Kasumi-1 (cell line): ENCODE results near the gene NPHP1.
"Not testable (repeated sequence)": the region's sequence is repeated elsewhere in the genome, so short reads cannot be mapped to it uniquely, and the experiment has no call there.

ENCODE experiments used
- DNase-seq, 2 experiments: peaks; one replicate each; lab custom pipeline; 2025; lab: John Stamatoyannopoulos, UW

NPHP1 gene

DNA sequence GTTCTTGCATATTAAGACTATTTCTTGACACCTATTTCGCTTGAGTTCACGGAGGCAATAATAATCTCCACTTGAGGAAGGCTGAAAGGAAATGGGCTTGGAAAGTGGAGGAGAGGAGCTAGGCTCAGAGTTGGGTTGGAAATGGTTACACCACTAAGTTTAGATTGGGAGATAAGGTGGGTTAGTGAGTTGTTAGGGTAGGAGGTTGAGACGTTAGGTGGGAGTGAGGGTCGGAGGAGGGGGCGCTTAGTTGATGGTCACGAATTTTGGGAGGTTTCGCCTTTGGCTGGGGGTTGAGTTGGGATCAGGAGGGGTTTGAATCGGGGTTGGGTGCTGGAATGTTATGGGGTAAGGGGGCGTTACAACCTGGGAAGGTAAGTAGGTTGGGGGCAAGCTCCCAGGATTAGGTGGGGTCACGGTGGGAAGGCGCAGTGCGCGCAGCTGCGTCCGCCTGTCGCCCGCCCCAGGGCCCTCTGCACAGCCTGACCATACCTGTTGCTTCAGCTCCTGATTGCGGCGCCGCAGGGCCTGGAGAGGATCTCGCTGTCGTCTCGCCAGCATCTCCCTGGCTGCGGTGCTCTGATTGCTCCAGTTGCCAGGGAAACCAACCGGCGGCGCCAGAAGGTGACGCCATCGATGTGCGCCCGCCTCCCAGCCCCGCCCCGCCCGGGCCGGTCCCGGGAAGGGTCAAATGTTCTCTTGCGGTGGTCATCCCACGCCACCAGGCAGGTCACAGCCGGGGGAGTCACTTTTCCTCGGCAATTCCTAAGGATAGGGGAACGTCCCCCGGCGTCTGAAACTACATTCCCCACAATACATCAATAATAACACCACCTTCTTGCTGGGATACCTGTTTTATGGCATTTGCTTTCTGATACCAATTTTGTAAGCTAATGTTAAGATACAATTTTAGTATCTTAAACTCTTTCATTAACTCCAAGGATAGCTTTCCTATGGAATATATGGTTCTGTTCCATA, at the start of gene NPHP1:
Gene NPHP1 (minus strand): TSS at position 606 of the 978 bp plus-strand sequence. CDS start 45 bp downstream, at position 561.
- DNase-seq, result peak; percentile 45 to 55

DNA sequence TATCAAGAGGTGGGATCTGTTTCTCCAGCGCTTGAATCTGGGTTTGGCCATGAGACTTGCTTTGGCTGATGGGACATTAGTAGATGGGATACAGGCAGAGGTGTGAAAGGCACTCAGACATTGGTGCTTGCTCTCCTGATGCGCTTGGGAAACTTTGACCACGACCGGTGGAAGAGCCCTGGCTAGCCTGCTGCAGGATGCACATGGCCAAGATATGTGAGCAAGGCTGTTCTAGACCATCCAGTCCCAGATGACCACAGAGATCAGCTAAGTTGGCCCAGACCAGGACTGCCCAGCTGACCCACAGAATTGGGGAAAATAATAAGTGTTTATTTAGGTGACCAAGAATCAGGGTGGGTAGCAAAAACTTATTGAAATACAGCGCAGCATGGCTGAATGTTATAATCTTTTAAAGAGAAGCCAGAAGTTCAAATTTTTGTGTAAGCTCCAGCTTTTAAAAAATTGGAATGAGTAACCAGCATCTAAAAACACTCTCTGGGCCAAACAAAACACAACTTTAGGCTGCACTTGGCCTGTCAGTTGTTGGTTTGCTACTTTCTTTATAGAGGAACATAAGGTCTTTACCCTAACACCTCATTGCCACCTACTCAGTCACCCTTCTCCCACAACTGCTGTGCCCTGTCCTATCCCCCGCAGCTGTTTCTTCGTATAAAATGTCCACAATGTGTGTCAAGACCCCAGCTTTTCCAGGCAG, 43.4 kb upstream of the NPHP1 start:
- DNase-seq, result not testable (repeated sequence)

DNA sequence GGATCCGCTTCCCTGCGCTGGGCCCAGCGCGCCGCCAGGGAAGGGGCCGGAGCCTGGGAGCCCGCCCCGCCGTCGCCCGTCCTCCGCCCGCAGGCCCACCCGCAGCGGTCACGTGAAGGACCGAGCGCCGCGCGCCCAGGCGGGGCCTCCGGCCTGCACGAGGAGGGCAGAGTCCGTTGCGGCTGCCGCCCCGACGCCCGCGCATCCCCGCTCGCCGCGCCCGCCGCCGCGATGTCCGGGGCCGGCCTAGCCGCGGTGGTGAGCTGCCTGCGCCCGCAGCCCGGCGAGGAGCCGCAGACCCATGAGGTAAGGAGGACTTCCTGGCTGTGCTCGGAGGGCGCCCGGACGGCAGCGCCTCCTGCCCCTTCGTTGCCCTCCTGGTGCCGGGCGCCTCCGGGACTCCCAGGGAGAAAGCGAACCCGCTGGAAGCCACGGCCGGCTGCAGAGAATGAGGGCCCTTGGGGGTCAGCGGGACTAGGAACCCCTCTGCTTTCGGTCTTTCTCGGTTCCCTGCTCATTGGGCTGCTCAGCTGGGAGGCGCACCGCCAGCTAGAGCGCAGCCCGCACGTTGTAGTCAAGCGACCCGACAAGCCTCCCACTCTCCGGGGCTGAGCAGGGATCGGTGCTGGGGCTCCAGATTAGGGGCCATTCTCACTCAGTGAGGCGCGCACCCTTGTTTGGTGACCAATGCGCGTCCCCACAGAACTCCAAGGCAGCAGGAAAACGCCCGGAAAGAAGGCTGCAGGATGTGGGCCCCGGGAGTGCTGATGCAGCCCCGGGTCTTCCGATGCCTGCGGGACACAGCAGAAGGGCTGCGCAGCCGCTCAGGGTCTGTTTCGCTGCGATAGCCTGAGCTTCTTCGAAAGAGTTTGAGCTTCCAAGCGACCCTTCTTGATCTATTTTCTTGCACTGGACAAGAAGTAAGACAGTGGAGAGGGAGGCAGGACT, 40.9 kb upstream of the NPHP1 start:
- not testable (repeated sequence) for DNase-seq

DNA sequence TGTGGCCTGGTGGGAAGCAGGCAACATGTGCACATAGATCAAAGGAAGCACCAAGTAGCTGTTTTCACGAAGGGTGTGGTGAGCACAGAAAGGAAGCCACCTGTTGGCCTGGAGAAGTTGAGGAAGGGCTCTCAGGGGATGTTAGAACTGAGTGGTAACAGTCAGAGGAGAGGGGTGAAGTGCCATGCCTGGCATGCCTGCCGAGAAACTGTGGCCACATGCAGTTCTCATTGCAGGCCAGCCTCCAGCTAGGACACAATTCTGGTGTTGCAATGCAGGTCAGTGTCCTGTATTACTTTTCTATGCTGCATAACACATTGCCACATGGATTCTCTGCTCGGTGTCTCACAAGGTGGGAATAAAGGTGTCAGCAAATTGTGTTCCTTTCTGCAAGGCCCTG, 38.5 kb upstream of the NPHP1 start:
- not testable (repeated sequence) for DNase-seq

DNA sequence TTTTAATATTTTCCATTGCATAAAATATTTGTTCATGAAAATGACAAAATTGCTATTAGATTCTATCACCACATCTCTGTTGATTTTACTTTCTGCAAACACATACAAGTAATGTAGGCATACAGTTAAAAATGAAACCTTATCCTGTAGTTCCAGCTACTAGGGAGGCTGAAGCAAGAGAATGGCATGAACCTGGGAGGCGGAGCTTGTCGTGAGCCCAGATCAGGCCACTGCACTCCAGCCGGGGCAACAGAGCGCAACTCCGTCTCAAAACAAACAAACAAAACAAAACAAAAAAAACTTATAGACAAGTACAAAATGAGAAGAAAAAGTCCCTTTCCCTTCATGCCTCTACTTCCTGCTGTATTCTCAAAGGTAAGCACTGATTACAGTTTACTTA, 29.7 kb upstream of the NPHP1 start:
- not testable (repeated sequence) for DNase-seq

DNA sequence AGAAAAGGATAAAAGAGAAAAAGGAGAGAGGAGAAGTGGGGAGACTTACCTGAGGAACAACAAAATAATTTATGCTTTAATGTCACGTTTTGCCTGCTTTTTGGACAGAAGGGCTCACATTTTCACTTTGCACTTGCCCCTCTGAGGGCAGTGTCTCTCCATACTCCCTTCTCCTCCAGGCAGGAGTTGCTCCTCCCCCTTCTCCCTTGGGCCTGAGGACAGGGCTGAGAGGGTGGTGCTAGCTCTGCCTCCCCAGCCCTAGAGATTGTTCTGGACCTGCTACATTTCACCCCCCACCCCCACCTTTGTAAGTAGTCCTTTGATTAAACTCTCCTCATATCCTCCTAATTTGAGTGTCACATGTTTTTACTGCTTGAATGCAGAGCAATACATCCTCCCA, 25.1 kb upstream of the NPHP1 start:
- DNase-seq, result not testable (repeated sequence)

DNA sequence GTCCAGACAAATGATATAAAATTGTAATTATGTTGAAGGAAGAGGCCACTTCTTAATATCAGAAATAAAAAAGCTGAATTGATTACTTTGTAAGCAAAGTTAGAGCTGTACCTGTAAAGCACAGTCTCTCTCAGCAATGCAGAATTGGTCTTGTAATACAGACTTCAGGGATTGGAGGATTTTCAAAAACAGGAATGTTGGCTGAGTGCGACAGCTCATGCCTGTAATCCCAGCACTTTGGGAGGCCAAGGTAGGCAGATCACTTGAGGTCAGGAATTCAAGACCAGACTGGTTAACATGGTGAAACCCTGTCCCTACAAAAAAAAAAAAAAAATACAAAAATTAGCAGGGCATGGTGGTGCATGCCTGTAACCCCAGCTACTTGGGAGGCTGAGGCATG, 17.8 kb upstream of the NPHP1 start:
- DNase-seq, result not testable (repeated sequence)

DNA sequence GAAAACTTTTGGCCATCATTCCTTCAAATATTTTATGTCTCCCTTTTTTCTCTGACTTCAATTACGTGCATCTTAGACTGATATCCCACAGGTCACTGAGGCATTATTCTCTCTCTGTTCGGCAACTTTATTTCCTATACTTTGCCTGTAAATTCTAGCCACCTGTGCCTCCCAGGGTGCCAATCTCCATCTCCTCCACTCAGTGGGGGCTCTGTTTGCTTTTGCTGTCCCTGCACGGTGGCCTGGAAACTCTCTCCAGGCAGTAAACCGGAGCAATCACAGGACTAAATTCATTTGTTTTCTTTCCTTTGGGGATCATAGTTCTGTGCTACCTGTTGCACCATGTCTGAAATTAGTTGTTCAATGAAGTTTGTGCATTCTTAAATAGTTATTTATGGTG, 17.1 kb upstream of the NPHP1 start:
- no peak for DNase-seq

DNA sequence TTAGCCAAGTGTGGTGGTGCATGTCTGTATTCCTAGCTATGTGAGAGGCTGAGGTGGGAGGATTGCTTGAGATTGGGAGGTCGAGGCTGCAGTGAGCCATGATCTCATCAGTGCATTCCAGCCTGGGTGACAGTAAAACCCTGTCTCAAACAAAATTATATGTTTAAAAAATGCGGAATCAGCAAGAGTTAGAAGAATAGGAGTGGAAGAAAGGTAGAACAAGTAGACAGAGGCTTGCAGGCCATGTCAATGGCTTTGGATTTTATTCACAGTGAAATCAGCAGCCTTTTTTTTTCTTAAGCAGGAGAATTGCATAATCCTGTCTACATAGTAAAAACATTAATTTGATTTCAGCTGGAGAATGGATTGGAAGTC, 15.4 kb upstream of the NPHP1 start:
- no peak for DNase-seq

DNA sequence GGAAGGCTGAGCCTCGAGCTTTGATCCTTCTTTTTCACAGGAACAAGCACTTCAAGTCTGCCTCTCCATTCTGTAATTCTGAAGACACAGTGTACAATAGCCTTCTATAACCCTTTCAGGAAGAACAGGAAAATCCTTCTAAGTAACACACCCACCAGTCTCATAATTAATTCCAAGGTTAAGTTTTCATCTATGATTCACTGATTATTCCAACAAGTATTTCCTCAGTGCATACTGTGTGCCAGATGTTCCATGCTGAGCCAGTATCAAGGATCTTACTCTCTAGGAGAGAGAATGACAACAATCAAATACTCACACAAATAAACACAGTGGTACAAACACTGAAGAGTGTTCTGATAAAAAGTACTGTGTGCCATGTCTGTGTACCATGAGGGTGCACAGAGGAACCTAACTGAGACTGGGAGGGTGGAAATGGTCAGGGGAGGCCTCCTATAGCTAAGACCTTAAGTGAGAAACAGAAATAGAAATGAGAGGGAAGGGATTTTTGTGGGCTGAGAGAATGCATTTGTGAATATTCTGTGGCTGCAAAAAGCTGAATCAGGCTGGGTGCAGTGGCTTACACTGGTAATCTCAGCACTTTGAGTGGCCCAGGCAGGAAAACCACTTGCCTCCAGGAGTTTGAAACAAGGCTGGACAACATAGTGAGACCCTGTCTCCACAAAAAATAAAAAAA, 14.8 kb upstream of the NPHP1 start:
- no peak for DNase-seq

DNA sequence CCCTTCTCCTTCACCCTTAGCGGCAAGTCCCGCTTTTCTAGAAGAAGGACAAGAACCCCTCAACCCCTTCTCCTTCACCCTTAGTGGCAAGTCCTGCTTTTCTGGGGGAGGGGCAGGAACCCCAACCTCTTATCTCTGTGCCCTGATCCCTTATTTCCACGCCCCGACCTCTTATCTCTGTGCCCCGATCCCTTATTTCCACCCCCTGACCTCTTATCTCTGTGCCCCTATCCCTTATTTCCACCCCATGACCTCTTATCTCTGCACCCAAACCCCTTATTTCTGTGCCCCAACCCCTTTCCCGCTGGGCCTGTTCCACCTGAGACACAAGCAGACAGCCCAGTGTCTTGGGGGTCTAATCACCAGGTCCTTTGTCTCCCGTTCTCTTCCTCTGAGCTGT, 14.1 kb upstream of the NPHP1 start:
- DNase-seq, result not testable (repeated sequence)

DNA sequence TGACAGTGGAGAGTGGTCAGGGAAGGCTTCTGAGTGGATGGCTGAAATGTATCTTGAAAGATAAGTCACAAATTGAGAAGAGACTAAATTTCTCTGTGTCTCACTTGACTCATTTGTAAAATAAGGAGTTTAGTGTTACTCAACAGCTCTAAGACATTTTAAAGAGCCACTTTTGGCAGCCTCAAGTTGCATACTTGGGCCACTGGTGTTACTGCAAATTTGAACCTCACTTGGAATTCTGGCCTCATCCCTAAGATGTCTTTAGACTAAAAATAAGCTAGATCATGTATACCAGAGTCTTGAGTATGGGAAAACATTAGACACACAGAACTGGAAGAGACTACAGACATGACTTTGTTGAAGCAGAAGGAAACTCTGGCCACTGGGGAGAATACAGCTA, 12.0 kb upstream of the NPHP1 start:
- DNase-seq, result no peak

DNA sequence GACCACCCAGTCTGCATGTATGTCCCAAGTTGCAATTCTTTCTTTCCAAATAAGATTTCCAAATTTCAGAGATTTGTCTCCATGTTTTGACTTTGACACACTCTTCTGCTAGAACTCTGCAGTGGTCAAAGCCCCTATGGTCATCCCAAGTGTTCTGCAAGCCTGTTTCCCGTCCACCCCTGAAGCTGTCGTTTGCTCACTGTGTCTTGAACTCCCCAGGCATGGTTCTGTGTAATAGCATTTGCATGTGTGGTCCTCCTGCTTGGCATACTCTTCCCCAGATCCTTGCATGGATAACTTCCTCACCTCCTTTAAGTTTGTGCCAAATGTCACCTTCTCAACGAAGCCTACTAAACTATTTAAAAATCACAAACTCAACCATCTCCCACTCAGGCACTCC, 11.4 kb upstream of the NPHP1 start:
- DNase-seq, result no peak

DNA sequence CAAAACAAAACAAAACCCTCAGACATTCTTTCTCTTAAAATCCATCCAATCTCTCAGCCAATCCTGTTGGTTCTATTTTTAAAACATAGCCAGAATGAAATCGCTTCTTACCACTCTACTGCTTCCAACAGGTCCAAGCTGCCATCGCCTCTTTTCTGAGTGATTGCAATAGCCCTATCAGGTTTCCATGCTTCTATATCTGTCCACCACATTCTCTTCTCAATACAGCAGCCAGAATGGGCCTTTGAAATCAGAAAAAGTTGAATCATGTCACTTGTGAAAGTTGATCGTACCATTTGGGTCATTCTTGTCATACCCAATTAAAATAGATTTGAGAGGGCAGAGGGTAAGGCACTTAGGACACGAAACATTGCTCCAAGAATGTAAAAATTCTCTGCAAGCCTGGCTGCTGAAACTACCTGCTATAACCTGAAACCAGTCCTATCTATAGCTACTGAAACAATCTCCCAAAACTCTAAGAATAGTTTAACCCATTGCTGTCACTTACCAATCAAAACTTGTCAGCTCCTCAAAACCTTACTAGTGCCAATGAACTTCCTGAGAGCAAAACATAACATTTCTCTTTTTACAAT, 10.8 kb upstream of the NPHP1 start:
- DNase-seq, result no peak

DNA sequence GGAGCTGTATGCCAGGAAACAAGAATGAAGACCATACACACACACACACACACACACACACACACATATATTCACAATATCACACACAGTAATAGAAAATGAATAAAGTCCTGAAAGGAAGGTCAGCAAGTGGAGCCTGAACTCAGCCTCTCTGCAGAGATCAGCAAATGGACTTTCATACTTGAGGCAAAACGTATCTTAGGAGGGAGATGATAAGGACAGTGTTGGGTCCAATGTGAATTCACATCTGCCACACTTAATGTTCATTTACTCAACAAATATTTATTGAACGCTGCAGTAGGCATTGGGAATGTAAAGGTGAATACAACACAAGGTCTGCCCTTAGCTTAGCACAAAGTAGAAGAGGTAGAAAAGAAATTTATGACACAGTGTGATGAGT, 10.3 kb upstream of the NPHP1 start:
- DNase-seq, result no peak

DNA sequence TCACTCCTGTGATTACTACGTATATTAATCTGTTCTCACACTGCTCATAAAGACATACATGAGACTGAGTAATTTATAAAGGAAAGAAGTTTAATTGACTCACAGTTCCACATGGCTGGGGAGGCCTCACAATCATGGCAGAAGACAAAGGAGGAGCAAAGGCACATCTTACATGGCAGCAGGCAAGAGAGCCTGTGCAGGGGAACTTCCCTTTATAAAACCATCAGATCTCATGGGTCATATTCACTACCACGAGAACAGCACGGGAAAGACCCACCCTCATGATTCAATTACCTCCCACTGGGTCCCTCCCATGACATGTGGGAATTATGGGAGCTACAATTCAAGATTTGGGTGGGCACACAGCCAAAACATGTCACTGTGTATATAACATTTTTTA, 8.7 kb upstream of the NPHP1 start:
- DNase-seq, result not testable (repeated sequence)

DNA sequence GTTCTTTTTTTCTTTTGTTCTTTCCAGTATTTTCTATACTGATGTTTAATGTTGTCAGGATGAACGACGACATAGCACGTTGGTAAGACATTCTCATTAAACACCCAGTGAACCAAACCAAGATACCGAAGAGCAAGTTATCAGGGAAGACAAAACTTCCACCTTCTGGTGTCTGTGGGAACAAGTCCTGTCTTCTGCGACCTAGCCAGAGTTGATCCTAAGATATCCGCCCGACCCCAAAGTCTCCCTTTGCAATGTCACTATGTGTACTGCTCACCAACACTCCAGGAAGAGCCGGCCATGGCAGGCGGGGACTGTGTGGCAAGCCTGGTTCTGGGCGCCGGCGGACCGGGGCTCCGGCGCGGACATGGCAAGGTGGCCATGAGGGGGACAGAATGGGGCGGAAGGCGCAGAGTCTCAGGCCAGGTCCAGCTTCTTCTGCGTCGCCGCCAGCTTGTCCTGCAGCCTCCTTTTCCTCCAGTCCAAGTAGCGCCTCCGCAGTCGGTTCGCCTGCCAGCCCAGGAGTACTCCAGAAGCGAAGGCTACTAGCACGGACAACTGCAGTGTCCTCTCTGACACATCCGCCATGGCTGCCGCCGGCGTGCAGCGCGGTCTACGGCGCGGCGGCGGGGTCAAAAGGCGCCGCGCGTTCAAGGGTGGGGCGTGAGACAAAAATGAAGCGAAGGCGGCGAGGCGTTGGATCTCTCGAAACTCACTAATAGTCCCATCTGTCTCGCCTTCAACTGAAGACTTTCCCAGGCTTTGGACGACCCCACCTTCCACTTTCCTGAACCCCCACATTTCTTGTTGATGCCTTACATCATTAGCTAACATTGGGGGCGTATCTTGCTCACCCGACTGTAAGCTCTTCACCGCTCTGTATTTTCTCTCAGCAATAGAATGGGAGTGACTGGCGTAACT, 7.4 kb upstream of the NPHP1 start, which contains the start of gene MTLN:
Gene MTLN (minus strand): TSS at position 610 of the 921 bp plus-strand sequence. CDS start 22 bp downstream, at position 588.
- peak; percentile 54 to 67 for DNase-seq

DNA sequence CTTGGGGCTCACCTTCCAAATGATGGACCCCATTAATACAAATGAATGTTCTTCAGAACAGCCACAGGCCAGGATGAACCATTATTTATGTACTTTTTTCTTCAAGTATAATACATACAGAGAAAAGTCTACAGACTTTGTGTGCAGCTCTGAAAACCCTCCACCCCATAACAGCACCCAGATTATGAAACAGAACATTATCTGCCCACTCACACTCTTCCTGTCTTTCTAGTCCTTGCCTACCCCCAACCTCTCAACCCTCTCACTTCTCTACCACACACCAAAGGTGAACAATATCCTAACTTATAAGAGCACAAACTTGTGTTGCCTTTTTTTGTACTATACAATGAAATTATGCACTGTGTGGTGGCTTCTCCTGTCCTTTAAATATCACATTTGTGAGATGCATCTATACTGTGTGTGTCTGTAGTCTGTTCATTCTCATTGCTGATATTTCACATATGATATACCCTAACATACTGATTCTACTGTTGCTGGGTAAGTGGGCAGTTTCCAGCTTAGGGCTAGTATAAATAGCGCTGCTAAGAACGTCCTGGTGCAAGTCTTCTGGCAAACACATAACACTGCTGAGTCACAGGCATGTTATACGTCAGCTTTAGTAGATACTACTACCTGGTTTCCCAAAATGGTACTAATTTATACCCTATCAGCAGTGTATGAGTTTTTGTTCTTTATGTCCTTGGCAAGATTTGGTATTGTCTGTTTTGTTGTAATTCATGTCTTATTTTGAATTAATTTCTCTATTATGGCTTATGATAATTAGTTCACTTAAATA, 1.0 kb upstream of the NPHP1 start:
- DNase-seq, result no peak

DNA sequence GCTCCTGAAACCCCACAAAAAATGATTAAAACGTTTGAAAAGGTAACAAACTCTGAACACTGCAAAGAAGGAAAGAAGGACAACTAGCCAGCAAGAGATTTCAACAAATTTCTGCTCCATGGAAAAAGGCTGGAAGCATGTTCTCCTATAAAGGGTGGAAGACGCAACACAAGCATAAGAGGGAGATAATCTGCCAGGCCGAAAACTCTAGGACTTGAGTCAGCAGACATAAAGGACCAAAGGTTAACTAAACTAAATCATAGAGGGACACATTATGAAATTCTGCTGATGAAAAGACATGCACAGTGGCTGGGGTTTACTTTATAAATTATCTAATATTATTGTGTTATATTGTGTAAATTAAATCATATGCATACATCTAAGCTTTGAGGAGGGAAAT, 6.8 kb downstream of the NPHP1 start:
- DNase-seq, result no peak
